Right renal cortex interstitium (tissue), 3 donors: ENCODE measurements around the gene ZNF106. TPM values are rescaled to one million over a fixed set of nuclear protein-coding genes. Genes with fewer than 3 reads are reported as not detected.

Experiments used
- DNase-seq, 3 donors: peaks; one replicate each; pipeline ENCODE4 v3.0.0-alpha.2; 2013; ENCODE audit warnings: low read depth in 3 of 3, low spot score in 2 of 3
- polyA plus RNA-seq, 3 donors: library from polyadenylated mRNA; unstranded; fragments of 120-200 nt; gene quantifications; one replicate each; pipeline ENCODE4 v1.2.1, GENCODE V29; 2013; ENCODE audit not compliant: insufficient read length in 3 of 3

The ZNF106 gene
- polyA plus RNA-seq, 3 donors, result 47.1 to 50.6 (median 50.5) TPM

DNA sequence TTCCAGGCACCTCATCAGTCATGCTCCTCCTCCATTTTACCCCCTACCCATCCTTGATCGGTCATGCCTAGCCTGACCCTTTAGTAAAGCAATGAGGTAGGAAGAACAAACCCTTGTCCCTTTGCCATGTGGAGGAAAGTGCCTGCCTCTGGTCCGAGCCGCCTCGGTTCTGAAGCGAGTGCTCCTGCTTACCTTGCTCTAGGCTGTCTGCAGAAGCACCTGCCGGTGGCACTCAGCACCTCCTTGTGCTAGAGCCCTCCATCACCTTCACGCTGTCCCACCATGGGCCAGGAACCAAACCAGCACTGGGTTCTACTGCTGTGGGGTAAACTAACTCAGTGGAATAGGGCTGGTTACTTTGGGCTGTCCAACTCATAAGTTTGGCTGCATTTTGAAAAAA, 79.1 kb downstream of the ZNF106 start:
- DNase-seq, result no peak

DNA sequence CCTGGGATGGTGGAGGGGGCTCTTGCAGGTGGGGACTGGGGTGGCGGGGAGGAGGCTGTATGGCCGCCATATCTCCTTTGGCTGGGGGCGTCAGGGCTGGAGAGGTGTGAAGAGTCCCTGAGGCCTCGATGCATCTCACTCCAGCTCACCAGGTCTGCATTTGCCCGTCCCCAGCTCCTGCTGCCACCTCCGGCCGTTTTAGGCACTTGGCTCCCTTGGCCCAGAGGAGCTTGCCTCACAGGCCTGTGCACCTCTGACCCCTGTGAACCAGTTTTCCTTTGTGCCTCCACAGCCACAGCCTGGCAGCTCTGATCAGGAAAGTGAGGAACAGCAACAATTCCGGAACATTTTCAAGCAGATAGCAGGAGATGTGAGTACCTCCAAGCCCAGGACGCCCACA, 81.9 kb downstream of the ZNF106 start:
- no peak for DNase-seq

DNA sequence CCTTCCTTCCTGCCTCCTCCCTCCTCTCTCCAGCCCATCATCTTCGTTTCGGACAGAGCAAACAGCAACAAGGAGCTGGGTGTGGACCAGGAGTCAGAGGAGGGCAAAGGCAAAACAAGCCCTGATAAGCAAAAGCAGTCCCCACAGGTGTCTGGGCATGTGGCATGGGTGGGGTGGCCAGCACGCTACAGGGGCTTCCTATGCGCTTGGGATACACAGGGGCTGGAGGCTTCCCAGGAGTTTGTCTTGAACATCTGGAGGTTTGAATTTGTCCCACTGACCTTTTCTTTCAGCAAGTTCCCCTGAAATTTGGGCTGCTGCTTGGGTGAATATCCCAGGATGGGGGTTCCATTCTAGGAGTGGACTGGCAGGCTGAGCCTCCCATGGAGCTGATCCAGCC, 82.8 kb downstream of the ZNF106 start:
- no peak for DNase-seq

DNA sequence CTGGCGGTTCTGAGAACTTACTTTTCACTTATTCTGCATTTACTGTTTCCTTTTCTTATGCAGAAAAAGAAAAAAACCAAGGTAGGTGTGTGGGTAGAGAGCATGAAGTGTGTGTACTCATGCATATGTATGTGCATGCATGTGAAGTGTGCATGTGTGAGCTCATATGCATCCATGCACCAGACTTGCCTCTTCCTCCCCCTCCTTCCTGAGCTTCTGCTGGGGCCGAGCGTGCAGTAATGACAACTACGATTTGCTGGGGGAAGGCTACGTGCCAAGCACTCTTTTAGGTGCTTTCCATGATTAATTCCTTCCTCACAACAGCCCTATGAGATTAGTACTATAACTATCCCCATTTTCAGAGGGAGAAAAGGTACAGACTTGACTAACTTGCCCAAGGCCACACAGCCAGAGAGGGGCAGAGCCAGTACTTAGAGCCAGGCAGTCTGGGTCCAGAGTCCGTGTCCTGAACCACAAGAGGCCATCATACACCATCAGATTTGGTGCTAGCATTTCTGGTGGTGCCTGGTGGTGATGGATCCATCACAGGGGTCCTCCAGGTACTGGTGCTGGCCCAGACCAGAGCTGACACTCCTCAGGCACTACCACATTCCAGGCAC, 85.0 kb downstream of the ZNF106 start:
- DNase-seq, result no peak

DNA sequence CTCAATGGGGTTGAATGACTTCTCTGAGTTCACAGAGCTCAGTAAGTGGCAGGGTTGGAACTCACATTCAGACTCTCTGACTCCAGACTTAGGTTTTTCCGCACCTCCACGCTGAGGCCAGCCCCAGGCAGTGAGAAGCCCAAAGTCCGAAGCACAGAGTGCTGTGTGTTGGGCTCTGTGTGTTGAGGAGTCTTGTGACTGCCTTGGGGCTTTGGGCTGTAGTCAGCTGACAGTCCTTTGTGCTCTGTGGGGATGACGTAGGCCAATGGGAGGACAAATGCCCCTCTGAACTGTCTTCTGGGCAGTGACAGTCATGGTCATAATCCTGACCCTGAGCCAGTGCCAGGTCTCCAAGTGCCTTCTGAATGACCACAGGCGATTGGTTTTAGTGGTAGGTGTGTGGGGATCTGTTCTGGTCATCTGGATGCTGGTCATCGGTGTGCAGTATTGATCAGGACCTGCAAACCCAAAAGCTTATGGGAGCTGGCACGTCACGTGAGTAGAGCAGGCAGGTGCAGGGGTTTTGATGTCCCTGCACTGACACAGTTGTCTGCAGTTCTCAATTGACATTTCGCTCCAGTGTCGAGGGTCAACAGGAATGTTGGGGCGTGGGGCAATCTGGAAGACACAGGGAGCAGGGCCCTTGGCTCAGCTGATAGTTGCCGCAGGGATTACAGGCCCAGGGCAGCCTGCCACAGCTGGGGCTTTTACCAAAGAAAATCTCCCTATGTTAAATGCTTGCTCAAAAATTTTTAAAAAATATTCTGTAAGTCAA, 86.3 kb downstream of the ZNF106 start:
- DNase-seq, result no peak

DNA sequence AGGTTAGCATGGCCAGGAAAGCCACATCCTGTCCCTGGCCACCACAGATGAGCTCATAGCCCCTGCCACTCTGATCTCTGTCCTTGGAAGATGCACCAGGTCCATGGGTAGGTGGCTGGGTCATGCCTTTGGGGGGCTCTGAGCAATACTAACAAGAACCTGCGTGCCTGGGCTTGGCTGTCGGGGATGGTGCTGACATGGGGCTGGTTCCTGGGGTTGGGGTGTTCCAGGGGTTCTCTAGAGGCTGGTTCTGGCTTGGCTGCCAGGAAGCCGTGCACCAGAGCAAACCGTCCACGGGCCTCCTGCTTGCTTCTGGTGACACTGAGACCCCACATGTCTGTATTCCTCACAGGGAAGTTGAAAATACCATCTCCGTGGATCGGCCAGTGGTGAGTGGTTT, 87.6 kb downstream of the ZNF106 start:
- no peak for DNase-seq

DNA sequence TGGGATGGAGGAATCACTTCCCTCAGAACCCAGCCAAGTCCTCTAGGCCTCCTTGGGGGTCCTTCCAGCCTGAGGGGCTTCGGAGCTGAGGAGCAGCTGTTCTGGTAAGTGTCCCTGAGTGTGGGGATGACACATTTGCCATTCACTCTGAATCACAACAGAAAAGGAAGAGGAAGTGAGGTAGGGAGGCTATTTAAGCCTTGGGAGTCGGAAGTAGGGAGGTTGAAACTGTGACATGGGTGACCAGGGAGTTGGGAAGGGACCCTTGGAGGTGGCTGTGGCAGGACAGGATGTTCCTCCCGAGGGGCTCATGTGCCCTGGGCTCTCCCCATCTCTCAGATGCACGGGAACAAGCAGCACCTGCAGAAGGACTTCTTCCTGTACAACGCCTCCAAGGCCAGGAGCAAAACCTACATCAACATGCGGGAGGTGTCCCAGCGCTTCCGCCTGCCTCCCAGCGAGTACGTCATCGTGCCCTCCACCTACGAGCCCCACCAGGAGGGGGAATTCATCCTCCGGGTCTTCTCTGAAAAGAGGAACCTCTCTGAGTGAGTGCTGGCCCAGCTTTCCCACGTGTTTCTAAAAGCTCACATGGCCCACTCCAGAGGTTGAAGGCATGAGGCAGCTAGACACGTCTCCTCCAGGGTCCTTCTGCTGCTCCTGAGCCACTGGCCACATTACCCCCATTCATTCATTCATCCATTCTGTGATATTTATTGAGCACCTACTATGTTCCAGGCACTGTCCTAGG, 88.3 kb downstream of the ZNF106 start:
- no peak for DNase-seq

DNA sequence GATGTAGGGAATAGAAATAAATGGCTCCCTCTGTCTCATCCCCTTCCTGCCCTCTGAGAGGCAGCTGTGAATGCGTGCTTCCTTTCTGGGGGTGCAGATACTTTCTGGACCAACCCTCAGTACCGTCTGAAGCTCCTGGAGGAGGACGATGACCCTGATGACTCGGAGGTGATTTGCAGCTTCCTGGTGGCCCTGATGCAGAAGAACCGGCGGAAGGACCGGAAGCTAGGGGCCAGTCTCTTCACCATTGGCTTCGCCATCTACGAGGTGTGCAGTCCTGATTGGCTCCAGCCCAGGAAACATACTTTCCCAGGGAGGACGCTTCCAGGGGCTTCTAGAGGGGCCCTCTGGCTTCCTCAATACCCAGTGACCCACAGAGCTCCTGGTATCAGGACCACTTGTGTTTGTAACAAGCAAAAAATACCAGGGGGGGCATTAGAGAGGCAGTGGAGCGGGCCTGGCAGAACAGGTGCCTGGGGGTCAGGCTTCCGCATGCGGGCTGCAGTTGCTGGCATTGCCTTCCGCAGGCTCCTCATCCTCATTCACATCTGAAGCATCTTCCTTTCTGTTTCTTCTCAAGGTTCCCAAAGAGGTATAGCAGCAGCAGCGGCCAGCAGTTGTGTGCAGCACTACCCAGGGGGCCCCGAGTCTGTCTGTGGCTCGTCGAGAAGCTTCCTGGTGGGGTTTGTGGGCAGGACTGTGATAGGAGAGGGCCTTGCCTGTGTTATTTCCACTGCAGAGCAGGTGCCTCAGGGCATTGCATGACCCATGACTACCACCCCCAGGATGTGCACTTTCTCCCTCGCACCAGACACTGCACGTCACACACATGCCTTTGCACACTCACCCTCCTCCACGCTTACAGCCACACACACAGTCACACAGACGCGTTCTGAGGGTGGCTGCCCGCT, 89.1 kb downstream of the ZNF106 start:
- no peak for DNase-seq

DNA sequence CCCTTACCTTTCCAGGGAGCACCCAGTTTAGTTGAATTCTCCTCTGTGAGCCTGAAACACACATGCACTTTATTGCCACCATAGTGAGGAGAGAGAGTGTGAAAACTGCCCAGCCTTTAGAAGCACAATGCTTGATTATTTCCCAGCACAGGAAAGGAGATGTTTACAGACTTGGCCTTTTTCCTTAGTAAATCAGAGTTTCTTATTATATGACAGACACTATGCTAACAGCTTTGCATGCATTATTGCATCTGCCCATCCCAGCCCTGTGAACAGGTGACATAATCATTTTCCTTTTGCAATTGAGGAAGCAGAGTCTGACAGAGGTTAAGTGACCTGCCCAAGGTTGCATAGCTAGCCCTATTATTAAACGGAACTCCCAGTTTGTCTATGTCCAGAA, 95.1 kb downstream of the ZNF106 start:
- DNase-seq, result no peak

DNA sequence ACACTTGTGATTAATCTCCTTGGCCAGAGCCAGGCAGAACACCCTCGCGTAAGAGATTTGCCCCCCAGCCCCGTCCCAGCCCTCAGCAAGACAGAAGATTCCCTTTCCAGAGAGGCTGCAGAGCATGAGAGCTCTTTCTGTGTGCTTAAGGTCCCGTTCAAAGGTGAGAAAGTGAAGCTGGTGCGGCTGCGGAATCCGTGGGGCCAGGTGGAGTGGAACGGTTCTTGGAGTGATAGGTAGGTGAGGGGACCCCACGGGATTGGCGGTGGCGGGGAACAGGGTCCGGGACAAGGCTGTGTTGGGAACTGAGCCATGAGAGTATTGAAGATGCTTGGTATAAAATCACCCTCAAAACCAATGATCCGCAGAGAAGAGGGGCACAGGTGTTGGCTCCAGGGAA, 96.8 kb downstream of the ZNF106 start:
- DNase-seq, result no peak

DNA sequence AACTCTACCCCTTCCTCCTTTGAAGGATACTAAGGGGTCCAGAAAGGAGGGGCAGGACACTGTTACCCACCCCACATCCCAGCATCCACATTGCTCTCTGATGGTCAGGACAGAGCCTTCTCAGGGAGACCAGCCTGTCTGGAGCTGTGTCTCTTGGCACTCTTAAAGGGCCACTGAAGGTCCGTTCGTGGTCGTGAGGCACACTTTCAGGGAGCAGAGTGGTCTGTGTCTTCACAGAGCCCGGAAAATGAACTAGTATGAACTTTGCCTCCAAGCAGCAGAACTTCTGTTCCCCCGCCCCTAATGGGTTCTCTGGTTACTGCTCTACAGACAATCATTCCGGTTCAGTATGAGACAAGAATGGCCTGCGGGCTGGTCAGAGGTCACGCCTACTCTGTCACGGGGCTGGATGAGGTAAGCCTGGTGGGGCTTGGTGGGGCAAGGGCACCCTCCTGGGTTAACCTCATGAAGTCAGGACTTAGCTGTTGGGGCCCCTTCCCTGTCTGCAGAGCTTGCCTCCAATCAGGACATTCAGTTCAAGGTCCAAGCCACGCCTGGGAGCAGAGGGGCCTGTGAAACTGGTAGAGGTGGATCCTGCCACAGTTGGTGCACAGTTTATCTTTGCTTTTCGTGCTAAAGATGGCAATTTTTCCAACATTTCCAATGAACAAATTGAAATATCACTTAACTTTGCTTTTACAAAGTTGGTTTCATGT, 98.5 kb downstream of the ZNF106 start:
- no peak for DNase-seq

DNA sequence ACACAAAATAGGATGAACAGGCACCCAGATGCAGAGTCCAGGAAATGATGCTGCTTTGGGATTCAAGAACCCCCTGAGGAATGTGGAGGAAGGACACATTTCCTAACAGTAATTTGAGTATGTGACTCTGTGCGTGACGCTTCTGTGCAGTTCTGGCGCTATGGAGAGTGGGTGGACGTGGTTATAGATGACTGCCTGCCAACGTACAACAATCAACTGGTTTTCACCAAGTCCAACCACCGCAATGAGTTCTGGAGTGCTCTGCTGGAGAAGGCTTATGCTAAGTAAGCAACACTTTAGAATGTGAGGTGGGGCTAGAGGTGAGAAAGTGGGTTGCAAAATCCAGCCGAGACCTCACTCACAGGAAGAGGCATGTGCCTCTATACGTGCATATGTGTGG, 103.3 kb downstream of the ZNF106 start:
- no peak for DNase-seq

DNA sequence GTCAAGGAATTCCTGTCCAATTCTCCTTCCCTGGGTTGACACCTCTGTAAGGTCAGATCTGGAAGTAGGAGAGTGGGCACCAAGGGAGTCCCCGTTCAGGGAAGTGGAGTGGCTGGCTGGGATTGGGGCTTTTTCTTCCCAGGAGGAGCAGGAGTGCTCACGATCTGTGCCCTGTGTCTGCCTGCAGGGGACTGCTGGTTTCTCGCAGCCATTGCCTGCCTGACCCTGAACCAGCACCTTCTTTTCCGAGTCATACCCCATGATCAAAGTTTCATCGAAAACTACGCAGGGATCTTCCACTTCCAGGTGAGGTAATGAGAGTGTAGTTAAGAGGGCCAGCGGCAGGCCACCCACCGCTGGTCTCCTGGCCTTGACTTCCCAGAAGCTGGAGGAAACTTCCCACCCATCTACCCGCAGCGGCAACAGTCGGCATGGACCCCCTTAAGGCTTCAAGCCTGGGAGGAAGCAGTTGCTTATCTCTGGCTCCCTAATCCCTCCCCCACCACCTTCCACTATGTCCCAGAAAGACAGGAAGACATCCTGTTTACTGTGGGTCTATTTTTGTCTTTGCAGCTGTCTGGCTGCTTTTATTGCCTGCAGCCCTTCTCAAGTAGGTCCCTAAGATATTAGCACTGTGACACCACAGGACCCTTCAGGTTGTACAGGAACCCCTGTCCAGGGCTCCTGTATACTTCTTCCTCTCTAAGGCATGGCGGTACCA, 104.8 kb downstream of the ZNF106 start:
- no peak for DNase-seq

DNA sequence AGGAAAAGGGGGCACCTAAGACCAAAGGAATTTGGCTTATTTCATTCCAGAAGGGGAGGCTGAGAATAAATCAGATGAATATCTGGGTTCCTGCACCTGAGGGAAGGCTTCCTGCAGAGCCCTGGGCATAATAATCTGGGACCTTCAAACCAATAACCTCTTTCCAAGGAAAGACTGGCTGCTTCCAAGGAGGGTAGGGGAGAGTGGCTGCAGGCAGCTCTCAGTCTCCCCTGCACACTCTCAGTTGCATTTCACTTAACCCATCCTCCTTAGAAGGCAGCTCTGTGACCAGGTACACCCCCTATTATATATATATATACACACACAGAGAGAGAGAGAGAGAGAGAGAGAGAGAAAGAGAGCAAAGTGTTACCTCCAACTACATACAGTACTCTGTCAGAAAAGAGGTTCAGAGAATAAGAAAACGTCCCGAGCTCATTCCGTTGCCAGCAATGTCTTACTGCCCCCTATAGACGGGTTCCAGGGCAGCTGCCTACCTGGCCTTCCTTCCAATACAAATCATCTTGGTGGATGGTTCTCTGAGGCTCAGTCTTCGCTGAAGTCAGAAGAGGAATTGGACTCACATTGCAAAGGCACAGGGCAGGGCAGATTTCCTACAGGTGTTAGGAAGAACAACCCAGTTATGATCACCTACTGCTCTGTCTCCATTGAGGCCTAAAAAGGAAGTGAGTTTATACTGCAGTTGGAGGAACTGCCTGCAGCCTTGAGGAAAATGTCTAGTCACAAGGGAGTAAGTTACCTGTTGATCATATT, 105.5 kb downstream of the ZNF106 start:
- no peak for DNase-seq

DNA sequence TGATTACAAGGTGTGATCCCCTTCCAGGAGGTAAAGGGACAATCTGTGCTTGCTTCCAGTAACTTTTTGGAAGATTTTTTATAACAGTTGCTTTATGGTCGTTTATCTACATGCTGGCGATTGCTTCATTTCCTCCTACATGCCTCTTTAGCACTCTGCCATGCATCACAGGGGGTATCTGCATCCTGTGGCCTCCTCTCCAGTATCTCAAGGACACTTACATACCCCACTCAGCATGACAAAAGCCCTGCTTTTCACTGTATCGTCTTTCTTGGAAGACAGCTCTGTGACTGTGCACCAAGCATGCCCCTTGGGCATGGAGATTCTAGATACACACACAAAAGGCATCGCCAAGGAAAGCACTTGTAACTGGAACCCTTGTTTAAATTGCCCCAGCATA, 106.3 kb downstream of the ZNF106 start:
- DNase-seq, result no peak

DNA sequence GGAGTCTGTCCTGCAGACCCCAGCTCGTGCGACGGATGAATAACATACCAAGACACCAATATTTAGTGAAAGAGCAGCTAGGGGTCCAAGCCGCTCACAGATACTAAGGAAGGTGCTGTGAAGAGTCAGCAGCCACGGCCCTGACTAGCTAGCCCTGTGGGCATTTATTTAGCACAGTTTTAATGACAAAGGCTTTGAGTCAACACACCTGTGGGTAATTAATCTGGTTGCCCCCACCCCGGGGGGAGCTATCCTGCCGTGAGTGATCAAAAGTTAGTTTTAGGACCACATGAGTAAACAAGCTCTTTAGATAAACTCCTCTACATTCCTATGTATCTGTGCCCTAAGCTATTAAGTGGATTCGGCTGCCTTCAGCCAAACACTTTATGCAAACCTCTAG, 112.9 kb downstream of the ZNF106 start:
- DNase-seq, result no peak

DNA sequence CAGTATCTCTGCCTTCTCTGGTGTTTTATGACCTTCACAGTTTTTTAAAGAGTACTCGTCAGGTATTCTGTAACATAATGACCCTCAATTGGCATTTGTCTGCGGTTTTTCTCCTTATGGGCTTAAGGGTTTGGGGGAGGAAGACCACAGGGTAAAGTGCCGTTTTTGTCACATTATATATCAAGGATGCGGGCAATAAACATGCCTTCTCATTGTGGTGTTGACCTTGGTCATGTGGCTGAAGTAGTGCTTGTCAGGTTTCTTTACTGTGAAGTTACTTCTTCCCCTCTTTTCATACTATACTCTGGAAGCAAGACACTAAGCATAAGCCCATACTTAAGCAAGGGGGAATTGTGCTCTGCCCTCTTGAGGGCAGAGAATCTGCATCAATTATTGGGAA, 115.0 kb downstream of the ZNF106 start:
- DNase-seq, result no peak

DNA sequence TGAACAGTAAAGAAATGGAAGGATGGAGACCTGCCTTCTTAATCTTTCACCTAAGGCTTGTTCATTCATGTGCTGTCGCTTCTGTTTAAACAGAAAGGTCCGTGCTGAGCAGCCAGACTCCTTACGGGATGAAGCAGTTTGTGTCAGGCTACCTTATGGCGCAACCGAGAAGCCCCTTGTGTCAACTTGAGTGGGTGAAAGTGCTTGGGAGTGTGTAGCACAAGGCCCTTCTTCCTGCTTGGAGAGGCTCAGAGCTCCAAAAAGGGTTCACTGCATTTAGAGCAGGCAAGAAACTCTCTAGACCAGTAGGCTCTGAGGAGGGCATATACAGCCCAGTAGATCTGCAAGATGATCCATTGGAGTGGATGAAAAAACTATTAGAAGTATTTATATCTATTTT, 115.7 kb downstream of the ZNF106 start:
- no peak for DNase-seq

DNA sequence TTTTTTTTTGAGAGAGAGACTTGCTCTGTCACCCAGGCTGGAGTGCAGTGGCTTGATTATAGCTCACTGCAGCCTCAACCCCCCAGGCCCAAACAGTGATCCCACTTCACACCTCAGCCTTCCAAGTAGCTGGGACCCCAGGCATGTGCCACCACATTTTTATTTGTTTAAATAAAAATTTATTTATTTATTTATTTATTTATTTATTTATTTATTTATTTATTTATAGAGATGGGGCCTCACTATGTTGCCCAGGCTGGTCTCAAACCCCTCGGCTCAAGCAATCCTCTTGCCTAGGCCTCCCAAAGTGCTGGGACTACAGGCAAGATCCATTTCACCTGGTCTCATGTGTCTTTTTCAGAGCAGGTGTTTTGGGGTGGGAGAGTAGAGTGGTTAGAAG, 116.1 kb downstream of the ZNF106 start:
- no peak for DNase-seq
